IPS DF 6.9 (cell line): ENCODE results near the gene PMPCA.

Source experiments
- DNase-seq: peaks from one replicate; pipeline ENCODE4 v3.0.0-alpha.2; 2013; ENCODE audit warnings: low read depth, low spot score
- H3K27ac ChIP-seq: one replicate; pipeline ENCODE4 v1.5.1; 2013; ENCODE audit warnings: low read length, control low read depth
- H3K27me3 ChIP-seq: 2 replicates; pipeline ENCODE4 v1.6.1; 2013; ENCODE audit warnings: mild to moderate bottlenecking, low read length; ENCODE audit not compliant: control insufficient read depth, insufficient read depth
- H3K36me3 ChIP-seq: 2 replicates; pipeline ENCODE4 v1.6.1; 2013; ENCODE audit warnings: low read length; ENCODE audit not compliant: control insufficient read depth, insufficient read depth
- H3K4me1 ChIP-seq: 2 replicates; pipeline ENCODE4 v1.6.1; 2013; ENCODE audit warnings: low read length; ENCODE audit not compliant: control insufficient read depth, insufficient read depth
- H3K4me3 ChIP-seq: 2 replicates; pipeline ENCODE4 v1.5.1; 2013; ENCODE audit warnings: mild to moderate bottlenecking, low read length
- H3K9me3 ChIP-seq: 2 replicates; pipeline ENCODE4 v1.6.1; 2013; ENCODE audit warnings: low read length, inconsistent platforms; ENCODE audit not compliant: control insufficient read depth, insufficient read depth
- WGBS: extraction: QIAGEN DNeasy Blood & Tissue Kit; methylation state at CpG from one replicate; pipeline ENCODE4 v1.1.7; 2013; ENCODE audit warnings: mixed read lengths, missing lambda C conversion rate; ENCODE audit not compliant: insufficient read length, insufficient coverage; 5-methylcytosine and 5-hydroxymethylcytosine counted together

The PMPCA gene

DNA sequence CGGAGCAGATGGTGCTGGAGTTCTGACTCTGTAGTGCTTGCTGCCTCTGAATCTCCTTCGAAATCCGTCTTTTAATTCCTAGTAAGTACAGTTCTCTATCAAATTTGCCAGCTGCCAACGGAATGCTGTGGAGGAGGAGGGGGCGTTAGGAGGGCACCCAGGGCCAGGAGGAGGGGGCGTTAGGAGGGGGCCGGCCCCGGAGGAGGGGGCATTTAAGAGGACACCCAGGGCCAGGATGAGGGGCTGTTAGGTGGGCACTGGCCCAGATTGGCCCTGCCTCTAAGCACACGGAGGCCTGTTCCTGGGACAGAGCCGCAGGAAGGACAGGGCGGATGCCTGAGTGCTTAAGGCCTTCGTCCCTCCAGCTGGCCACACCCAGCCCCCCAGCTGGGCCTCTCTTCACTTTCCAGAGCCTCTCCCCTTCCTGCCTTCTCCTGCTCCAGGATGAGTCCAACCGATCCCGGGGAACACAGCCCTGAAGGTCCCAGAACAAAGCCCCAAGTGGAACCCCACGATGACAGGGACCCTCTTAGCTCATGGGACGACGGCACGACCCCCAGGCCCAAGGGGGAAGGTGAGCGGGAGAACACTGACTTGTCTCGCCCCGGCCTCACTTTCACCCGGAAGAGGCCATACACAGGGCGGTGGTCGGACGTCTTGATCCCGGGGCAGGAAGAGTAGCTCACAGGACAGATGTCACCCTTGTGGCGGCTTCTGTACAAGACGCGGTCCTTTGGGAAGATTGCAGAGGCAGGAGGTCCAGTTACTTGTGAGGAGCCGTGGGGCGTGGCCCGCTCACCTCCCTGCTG, 19.4 kb downstream of the PMPCA start:
- WGBS, result no CpG with 5 or more reads among the region's 32 CpGs
- H3K4me3 ChIP-seq, result no peak overlapping the region
- H3K27me3 ChIP-seq, result no peaks in the 10 kb centered on the region
- no peaks in the 10 kb centered on the region for H3K9me3 ChIP-seq
- no peak for DNase-seq
- H3K4me1 ChIP-seq, result no peaks in the 10 kb centered on the region
- peaks cover 6% of the 10 kb centered on the region; the same call in 1 of the 2 replicates for H3K36me3 ChIP-seq
- no peak overlapping the region for H3K27ac ChIP-seq

DNA sequence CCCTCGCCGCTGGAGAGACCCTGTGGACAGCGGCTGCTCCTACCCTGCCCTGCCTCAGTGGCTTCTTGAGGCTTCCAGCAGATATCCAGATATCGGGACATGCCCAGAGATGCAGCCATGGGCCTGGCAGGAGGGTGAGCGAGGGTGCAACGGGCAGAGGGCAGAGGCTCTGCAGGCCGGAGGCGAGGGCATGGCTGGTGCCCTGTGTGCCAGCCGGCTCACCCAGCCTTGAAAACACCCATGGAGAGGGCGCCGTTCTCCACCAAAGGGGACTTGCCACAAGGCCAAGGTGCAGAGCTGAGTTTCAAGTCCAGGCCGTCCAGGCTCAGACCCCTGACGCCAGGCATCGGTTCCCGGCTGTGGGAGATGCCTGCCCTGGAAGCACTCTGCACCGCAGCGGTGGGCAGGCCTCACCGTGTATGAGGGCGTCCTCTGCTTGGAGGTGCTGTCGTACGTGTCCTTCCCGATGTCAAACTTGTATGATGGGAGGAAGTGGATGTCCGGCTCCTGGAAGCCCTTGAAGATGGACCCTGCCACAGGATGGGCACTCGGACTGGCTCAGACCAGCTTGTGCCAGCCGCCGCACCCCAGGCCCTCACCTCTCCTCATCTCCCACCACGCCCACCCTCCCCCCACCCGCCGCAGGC, 20.3 kb downstream of the PMPCA start:
- Histone ChIP-seq H3K9me3 (no peaks in the 10 kb centered on the region), H3K4me3 (no peak overlapping the region), H3K4me1 (no peaks in the 10 kb centered on the region), H3K36me3 (peaks cover 6% of the 10 kb centered on the region; the same call in 1 of the 2 replicates), H3K27me3 (no peaks in the 10 kb centered on the region), H3K27ac (no peak overlapping the region)
- WGBS, result no CpG with 5 or more reads among the region's 29 CpGs
- no peak for DNase-seq

GRCh38 chr9:136431782-136432350, 21.4 kb downstream of the PMPCA start:
- no peak for DNase-seq
- H3K9me3 ChIP-seq, result no peaks in the 10 kb centered on the region
- no peak overlapping the region for H3K27ac ChIP-seq
- no CpG with 5 or more reads among the region's 36 CpGs for WGBS
- H3K4me1 ChIP-seq, result no peaks in the 10 kb centered on the region
- H3K27me3 ChIP-seq, result no peaks in the 10 kb centered on the region
- H3K36me3 ChIP-seq, result peaks cover 6% of the 10 kb centered on the region; the same call in 1 of the 2 replicates
- H3K4me3 ChIP-seq, result no peak overlapping the region

DNA sequence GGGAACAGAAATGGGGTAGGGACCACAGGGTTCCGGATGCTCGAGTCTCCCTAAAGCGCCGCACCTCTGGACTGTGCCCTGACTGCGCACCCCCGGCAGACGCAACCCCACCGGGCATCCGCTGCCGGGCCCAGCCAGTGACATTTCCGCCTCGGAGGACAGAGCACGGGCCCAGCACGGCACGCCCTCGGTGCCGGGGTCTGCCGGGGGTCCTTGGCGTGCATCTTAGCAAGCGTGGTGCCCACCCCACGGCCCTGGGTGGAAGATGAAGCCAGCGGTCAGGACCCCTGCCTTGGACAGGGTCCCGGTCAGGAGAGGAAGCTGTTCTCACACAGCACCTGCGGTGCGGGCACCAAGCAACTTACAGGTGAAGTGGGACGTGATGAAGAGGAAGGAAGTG, 22.1 kb downstream of the PMPCA start:
- Histone ChIP-seq H3K27ac (no peak overlapping the region), H3K4me1 (0 out of 2 replicates have a peak, but pooled peaks cover 3% of the 10 kb centered on the region), H3K4me3 (no peak overlapping the region), H3K9me3 (no peaks in the 10 kb centered on the region), H3K36me3 (peaks cover 6% of the 10 kb centered on the region; the same call in 1 of the 2 replicates), H3K27me3 (no peaks in the 10 kb centered on the region)
- no CpG with 5 or more reads among the region's 26 CpGs for WGBS
- no peak for DNase-seq

GRCh38 chr9:136433043-136433715, 22.7 kb downstream of the PMPCA start:
- Histone ChIP-seq H3K27ac (no peak overlapping the region), H3K27me3 (no peaks in the 10 kb centered on the region), H3K4me1 (0 out of 2 replicates have a peak, but pooled peaks cover 3% of the 10 kb centered on the region), H3K36me3 (peaks cover 6% of the 10 kb centered on the region; the same call in 1 of the 2 replicates), H3K9me3 (no peaks in the 10 kb centered on the region), H3K4me3 (no peak overlapping the region)
- WGBS, result no CpG with 5 or more reads among the region's 36 CpGs
- DNase-seq, result no peak

DNA sequence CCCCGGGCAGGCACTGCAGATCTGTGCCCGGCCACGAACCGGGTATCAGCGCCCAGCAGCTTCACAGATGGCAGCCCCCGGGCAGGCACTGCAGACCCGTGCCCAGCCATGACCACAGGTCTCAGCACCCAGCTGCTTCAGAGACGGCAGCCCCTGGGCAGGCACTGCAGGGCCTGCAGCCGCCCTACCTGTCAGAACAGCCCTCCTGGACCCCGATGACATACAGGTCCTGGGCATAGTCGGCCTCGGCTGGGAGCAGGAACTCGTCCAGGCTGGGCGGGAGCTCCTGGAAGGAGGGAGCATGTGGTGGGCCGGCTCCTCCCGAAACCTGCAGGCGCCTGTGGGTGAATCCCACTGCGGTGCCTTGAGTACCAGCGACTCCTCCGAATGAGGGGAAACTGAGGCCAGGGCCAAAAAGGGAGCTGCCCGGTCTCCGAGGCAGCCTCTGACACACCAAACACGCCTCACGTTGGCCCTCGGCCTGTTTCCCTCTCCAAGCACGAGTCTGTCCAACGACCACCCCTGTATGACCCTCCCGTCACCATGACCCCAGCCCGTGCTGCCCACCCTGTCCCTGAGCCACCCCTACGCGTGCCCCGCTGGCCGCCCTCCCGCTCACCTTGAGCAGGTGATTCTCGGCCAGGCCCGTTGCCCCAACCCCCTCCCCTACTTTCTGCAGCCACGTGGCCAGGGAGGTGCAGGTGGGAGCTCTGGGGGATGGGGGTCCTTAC, 23.6 kb downstream of the PMPCA start:
- no CpG with 5 or more reads among the region's 37 CpGs for WGBS
- Histone ChIP-seq H3K9me3 (no peaks in the 10 kb centered on the region), H3K36me3 (peaks cover 6% of the 10 kb centered on the region; the same call in 1 of the 2 replicates), H3K4me3 (no peak overlapping the region), H3K27ac (no peak overlapping the region), H3K4me1 (0 out of 2 replicates have a peak, but pooled peaks cover 3% of the 10 kb centered on the region), H3K27me3 (no peaks in the 10 kb centered on the region)
- no peak for DNase-seq

DNA sequence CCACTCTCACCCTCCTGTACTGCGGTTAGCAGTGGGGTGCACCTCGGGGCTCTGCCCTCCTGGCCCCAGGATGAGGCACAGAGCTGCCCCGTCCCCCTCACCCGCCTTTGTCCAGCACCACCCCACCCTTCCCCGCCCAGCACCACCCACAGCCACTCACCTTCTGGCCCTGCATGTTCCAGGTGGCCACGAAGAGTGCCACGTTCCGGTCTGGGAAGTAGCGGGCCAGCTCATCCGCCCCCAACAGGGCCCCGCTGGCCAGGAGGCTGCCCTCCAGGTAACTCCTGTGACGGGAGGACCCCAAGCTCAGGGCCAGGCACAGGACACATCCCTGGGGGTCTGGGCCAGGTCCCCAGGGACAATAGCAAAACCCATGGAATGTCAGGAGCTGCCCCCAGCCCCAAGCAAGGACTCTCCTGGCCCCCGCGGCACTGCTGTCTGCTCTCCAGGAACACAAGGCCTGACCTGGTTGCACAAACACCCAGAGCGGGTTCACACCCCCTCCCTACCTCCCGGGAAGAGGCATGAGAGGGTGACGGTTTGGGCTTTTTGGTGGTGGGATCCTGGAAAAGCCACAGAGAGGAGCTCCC, 24.2 kb downstream of the PMPCA start:
- no peak for DNase-seq
- no peaks in the 10 kb centered on the region for H3K27me3 ChIP-seq
- H3K27ac ChIP-seq, result no peak overlapping the region
- no peaks in the 10 kb centered on the region for H3K9me3 ChIP-seq
- no peak overlapping the region for H3K4me3 ChIP-seq
- WGBS, result no CpG with 5 or more reads among the region's 17 CpGs
- H3K4me1 ChIP-seq, result 0 out of 2 replicates have a peak, but pooled peaks cover 3% of the 10 kb centered on the region
- peaks cover 3% of the 10 kb centered on the region; the same call in 1 of the 2 replicates for H3K36me3 ChIP-seq

GRCh38 chr9:136436055-136436634, 25.7 kb downstream of the PMPCA start:
- Histone ChIP-seq H3K27ac (no peak overlapping the region), H3K4me1 (0 out of 2 replicates have a peak, but pooled peaks cover 4% of the 10 kb centered on the region), H3K4me3 (no peak overlapping the region), H3K9me3 (no peaks in the 10 kb centered on the region), H3K36me3 (peaks cover 6% of the 10 kb centered on the region), H3K27me3 (no peaks in the 10 kb centered on the region)
- DNase-seq, result no peak
- no CpG with 5 or more reads among the region's 25 CpGs for WGBS

DNA sequence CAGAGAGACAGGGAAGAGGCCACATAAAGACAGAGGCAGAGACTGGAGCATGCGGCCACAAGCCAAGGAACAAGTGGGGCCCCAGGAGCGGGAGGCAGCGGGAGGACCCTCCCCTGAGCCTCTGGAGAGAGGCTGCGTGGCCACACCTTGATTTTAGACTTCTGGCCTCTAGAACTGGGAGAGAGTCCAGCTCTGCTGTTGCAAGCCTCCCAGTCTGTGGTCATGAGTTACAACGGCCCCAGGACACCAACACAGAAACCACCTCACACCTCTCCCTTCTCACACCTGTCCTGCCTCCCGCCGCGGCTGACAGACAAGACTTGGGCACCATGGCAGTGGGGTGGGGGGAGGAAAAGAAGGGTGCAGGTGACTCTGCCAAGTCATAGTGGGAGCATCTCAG, 27.0 kb downstream of the PMPCA start:
- Histone ChIP-seq H3K27ac (no peak overlapping the region), H3K4me3 (no peak overlapping the region), H3K27me3 (no peaks in the 10 kb centered on the region)

More for the DNA sequence above, 27.0 kb downstream of the PMPCA start:
- no peak for DNase-seq
- Histone ChIP-seq H3K36me3 (peaks cover 13% of the 10 kb centered on the region), H3K4me1 (0 out of 2 replicates have a peak, but pooled peaks cover 4% of the 10 kb centered on the region), H3K9me3 (no peaks in the 10 kb centered on the region)
- WGBS, result no CpG with 5 or more reads among the region's 8 CpGs
